HepG2 (cell line): ENCODE measurements around the gene SLC29A2. TPM values are rescaled to one million over a fixed set of nuclear protein-coding genes. Genes with fewer than 3 reads are reported as not detected.
"Not testable (repeated sequence)": the region's sequence is repeated elsewhere in the genome, so short reads cannot be mapped to it uniquely, and the experiment has no call there.

Source experiments
- ATAC-seq: fragments of 200-7000 bp; cut with Tn5 transposase; 3 replicates; pipeline ENCODE4 v1.9.1; 2020; ENCODE audit warnings: mild to moderate bottlenecking, moderate library complexity
- BruUV-seq: library from RNA; stranded (reverse); fragments of 400-500 nt; replicated peaks from 2 replicates; lab custom pipeline; 2021; lab: Mats Ljungman, UMichigan
- CTCF ChIA-PET: fragments of 300-600 bp; formaldehyde crosslinking; extraction: SDS; loops from one replicate; lab custom pipeline; 2021; ENCODE audit warnings: low total read pairs, inconsistent platforms, low intra/inter-chr PET ratio; lab: Yijun Ruan, JAX
- POLR2A ChIA-PET: fragments of 350-600 bp; sonication (Branson Sonifier 250); formaldehyde crosslinking; loops from one replicate; lab custom pipeline; 2020; ENCODE audit warnings: antibody characterized with exemption, inconsistent platforms; lab: Yijun Ruan, JAX
- DNase-seq: peaks from one replicate; pipeline ENCODE4 v3.0.0-alpha.2; 2015; ENCODE audit warnings: low spot score
- FAIRE-seq: peaks from 3 replicates; lab custom pipeline; 2011; peaks lifted over from hg19 to GRCh38; lab: Jason Lieb, UNC
- H2AFZ ChIP-seq: one replicate; pipeline ENCODE4 v1.6.1; 2011; ENCODE audit warnings: low read length, inconsistent platforms
- H3K27ac ChIP-seq: fragments of 300-600 bp; 3 replicates; pipeline ENCODE4 v1.8.0; 2011; ENCODE audit warnings: mixed run types, mild to moderate bottlenecking, mixed read lengths, low read length, inconsistent platforms; ENCODE audit not compliant: insufficient read depth; ENCODE audit errors: extremely low read length
- H3K27me3 ChIP-seq, 2 experiments: fragments of 200-600 bp in 1 of 2; 2 replicates in 1 of 2; 3 replicates in 1 of 2; pipeline versions ENCODE4 v1.6.0 to v1.8.0; 2011; ENCODE audit warnings: low read length in 2 of 2, mild to moderate bottlenecking in 2 of 2, moderate library complexity in 2 of 2, inconsistent platforms in 1 of 2; ENCODE audit not compliant: insufficient read depth in 2 of 2, control insufficient read depth in 1 of 2
- H3K36me3 ChIP-seq, 2 experiments: fragments of 200-600 bp in 1 of 2; replicated peaks in 1 of 2; 2 replicates in 1 of 2; 3 replicates in 1 of 2; pipeline versions ENCODE4 v1.5.1 to v1.8.0; 2011; ENCODE audit warnings: low read length in 2 of 2, inconsistent platforms in 1 of 2; ENCODE audit not compliant: insufficient read depth in 2 of 2, control insufficient read depth in 1 of 2
- H3K4me1 ChIP-seq: 2 replicates; pipeline ENCODE4 v1.5.1; 2012; ENCODE audit warnings: low read length, inconsistent platforms; ENCODE audit not compliant: insufficient read depth
- H3K4me2 ChIP-seq: 2 replicates; pipeline ENCODE4 v1.6.0; 2011; ENCODE audit warnings: low read depth, low read length, inconsistent platforms
- H3K4me3 ChIP-seq, 3 experiments: fragments of 200-600 bp in 1 of 3; sonication (generic), shearing (Covaris generic) in 1 of 3; replicated peaks in 1 of 3; 2 replicates each; pipeline ENCODE4 v1.5.1; 2011 to 2016; ENCODE audit warnings: low read length in 3 of 3, inconsistent platforms in 2 of 3, low read depth in 2 of 3, mild to moderate bottlenecking in 2 of 3, control low read depth in 1 of 3, mixed read lengths in 1 of 3; ENCODE audit not compliant: insufficient read depth in 1 of 3
- H3K79me2 ChIP-seq: one replicate; pipeline ENCODE4 v1.6.1; 2011; ENCODE audit warnings: low read length, inconsistent platforms; ENCODE audit not compliant: insufficient read depth
- H3K9ac ChIP-seq: 2 replicates; pipeline ENCODE4 v1.6.0; 2011; ENCODE audit warnings: mild to moderate bottlenecking, low read depth, low read length, inconsistent platforms; ENCODE audit not compliant: insufficient read depth
- H3K9me3 ChIP-seq: 2 replicates; pipeline ENCODE4 v1.5.1; 2012; ENCODE audit warnings: mild to moderate bottlenecking, low read length
- H4K20me1 ChIP-seq: 2 replicates; pipeline ENCODE4 v1.6.0; 2011; ENCODE audit warnings: inconsistent platforms, mild to moderate bottlenecking, low read length, moderate library complexity; ENCODE audit not compliant: insufficient read depth
- GFI1 ChIP-seq: sonication (generic); formaldehyde crosslinking; IDR thresholded peaks from 2 replicates; pipeline ENCODE4 v1.5.0; 2020; ENCODE audit warnings: missing genetic modification reagents, mild to moderate bottlenecking, borderline replicate concordance
- PPARG ChIP-seq: conservative IDR thresholded peaks from 2 replicates; pipeline ENCODE4 v1.6.1; 2016; ENCODE audit warnings: missing biosample characterization, missing genetic modification reagents
- REPIN1 ChIP-seq: sonication (generic); formaldehyde crosslinking; IDR thresholded peaks from 2 replicates; pipeline ENCODE4 v1.8.0; 2022; ENCODE audit warnings: missing genetic modification reagents, low read depth, mild to moderate bottlenecking, borderline replicate concordance
- ZKSCAN5 ChIP-seq: sonication (generic); formaldehyde crosslinking; IDR thresholded peaks from 2 replicates; pipeline ENCODE4 v1.5.1; 2020; ENCODE audit warnings: mild to moderate bottlenecking, missing genetic modification reagents
- ZNF496 ChIP-seq: sonication (generic); formaldehyde crosslinking; IDR thresholded peaks from 2 replicates; pipeline ENCODE4 v1.8.1; 2023; ENCODE audit warnings: mild to moderate bottlenecking, moderate library complexity, missing genetic modification reagents; ENCODE audit not compliant: insufficient replicate concordance
- ZNF724P ChIP-seq: sonication (generic); formaldehyde crosslinking; IDR thresholded peaks from 2 replicates; pipeline ENCODE4 v1.8.0; 2022; ENCODE audit warnings: missing genetic modification reagents, borderline replicate concordance
- WGBS: methylation state at CpG from one replicate; pipeline ENCODE4 v1.1.6; 2017; ENCODE audit warnings: low lambda C conversion rate; 5-methylcytosine and 5-hydroxymethylcytosine counted together
- in situ Hi-C: cut with HindIII; loops from 2 replicates; pipeline ENCODE4 v1.10.0; 2017; ENCODE audit warnings: low pct_unique_long_range_greater_than_20kb; ENCODE audit not compliant: extremely low pct_ligation_motif_present
- intact Hi-C: fragments of 100-400 bp; cut with micrococcal nuclease; formaldehyde crosslinking; loops from one replicate; pipeline ENCODE4 v1.10.0; 2022; ENCODE audit not compliant: unreplicated experiment
- polyA plus RNA-seq, 8 experiments: library from polyadenylated mRNA; depleted of rRNA in 3 of 8; stranded (reverse) in 7 of 8; unstranded in 1 of 8; fragments of >200 nt; fragmentation: Illumina TruSeq in 4 of 8; extraction: Trizol in 4 of 8; gene quantifications; 2 replicates each; pipeline versions ENCODE4 v1.2.1 to v1.2.3, GENCODE V29; 2011 to 2016; ENCODE audit warnings: low read depth in 4 of 8, missing spikeins in 1 of 8, mixed read lengths in 1 of 8; ENCODE audit not compliant: insufficient read depth in 1 of 8
- total RNA-seq, 5 experiments: library from RNA; depleted of rRNA; stranded (reverse); fragments of >200 nt; fragmentation: Illumina TruSeq; extraction: Trizol; gene quantifications; 2 replicates each; pipeline ENCODE4 v1.2.3, GENCODE V29; 2016; ENCODE audit warnings: low read depth in 1 of 5

SLC29A2 gene
- total and polyA plus RNA-seq, 2 of the 13 experiments (the other 11 are each of a cell fraction or from before 2014, with no cell fraction given) = 0.63 to 0.66 TPM

DNA sequence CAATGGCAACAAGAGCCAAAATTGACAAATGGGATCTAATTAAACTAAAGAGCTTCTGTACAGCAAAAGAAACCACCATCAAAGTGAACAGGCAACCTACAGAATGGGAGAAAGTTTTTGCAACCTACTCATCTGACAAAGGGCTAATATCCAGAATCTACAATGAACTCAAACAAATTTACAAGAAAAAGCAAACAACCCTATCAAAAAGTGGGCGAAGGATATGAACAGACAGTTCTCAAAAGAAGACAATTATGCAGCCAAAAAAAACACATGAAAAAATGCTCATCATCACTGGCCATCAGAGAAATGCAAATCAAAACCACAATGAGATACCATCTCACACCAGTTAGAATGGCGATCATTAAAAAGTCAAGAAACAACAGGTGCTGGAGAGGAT, 51.3 kb downstream of the SLC29A2 start:
- H3K9me3 ChIP-seq, H3K4me2 ChIP-seq, ATAC-seq, H3K79me2 ChIP-seq, intact Hi-C loops, CTCF ChIA-PET, H4K20me1 ChIP-seq, BruUV-seq, H2AFZ ChIP-seq, H3K27ac ChIP-seq, H3K36me3 ChIP-seq, in situ Hi-C loops, DNase-seq, FAIRE-seq, H3K9ac ChIP-seq, H3K4me3 ChIP-seq, POLR2A ChIA-PET: not testable (repeated sequence)
- H3K4me1 ChIP-seq = peaks cover 47% of the 10 kb centered on the region
- 70% methylated on average over 2 of the region's 2 CpGs for WGBS
- peaks cover 0 to 17% of the 10 kb centered on the region in 2 experiments; a peak in 3 of 5 replicates for H3K27me3 ChIP-seq

GRCh38 chr11:66318600-66318970, 53.0 kb downstream of the SLC29A2 start:
- TF ChIP-seq ZKSCAN5 (no peak), ZNF496 (CRISPR knock-in tag) (no peak), ZNF724P (0 out of 2 replicates have a peak, but pooled peaks have one; percentile 52), REPIN1 (CRISPR knock-in tag) (no peak), PPARG (0 out of 2 replicates have a peak, but pooled peaks have one; percentile 6), GFI1 (CRISPR knock-in tag) (0 out of 2 replicates have a peak, but pooled peaks have one; percentile 5)
- no peak overlapping the region for H3K4me3 ChIP-seq
- intact Hi-C loops (loop anchor here (10.0 kb wide), 1 partner anchor 66 kb away; no protein-coding TSS in a partner anchor), in situ Hi-C loops (no loop called here)
- ChIA-PET CTCF (no interaction called here), POLR2A (interaction anchor here (1.0 to 3.7 kb wide), 7 partner anchors 8 to 51 kb away, joined by 3 to 28 read pairs (median 6); partner anchors contain the start of genes B4GAT1, RIN1 and YIF1A)
- no TSS peak for BruUV-seq
- no peaks in the 10 kb centered on the region for H3K79me2 ChIP-seq
- DNase-seq = no peak
- H3K27ac ChIP-seq = no peak overlapping the region
- H3K4me2 ChIP-seq = peak overlapping the region; percentile 78
- H3K36me3 ChIP-seq = no peaks in the 10 kb centered on the region
- H3K27me3 ChIP-seq = 0 out of 5 replicates have a peak, but pooled peaks cover 0 to 7% of the 10 kb centered on the region in 2 experiments
- H3K9ac ChIP-seq = no peak overlapping the region
- no peaks in the 10 kb centered on the region for H4K20me1 ChIP-seq
- ATAC-seq = no peak
- no peak overlapping the region for H2AFZ ChIP-seq
- H3K4me1 ChIP-seq = peaks cover 51% of the 10 kb centered on the region
- WGBS = 17% methylated on average over 3 of the region's 3 CpGs
- no peak for FAIRE-seq
- no peaks in the 10 kb centered on the region for H3K9me3 ChIP-seq
